Stimulated activated memory B cell treated with anti-CD40 and anti-IgM and Interleukin-4, amounts not matched to agents 10 μg/mL and 1 μg/mL and 100 μg/mL, for 72 hours (primary cell): ENCODE results near the gene CACNA1H.

Source experiments
- ATAC-seq: fragments of 150-1000 bp; cut with Tn5 transposase; 2 replicates; pipeline ENCODE4 v1.10.0; 2021
- H3K27ac Mint-ChIP-seq: one replicate; pipeline ENCODE4 v1.8.0; 2022; ENCODE audit warnings: mild to moderate bottlenecking, mixed read lengths
- H3K27me3 Mint-ChIP-seq: one replicate; pipeline ENCODE4 v1.8.0; 2022; ENCODE audit warnings: mixed read lengths
- H3K36me3 Mint-ChIP-seq: one replicate; pipeline ENCODE4 v1.8.0; 2022; ENCODE audit warnings: mixed read lengths
- H3K4me1 Mint-ChIP-seq: one replicate; pipeline ENCODE4 v1.8.0; 2022; ENCODE audit warnings: mixed read lengths
- H3K4me3 Mint-ChIP-seq: one replicate; pipeline ENCODE4 v1.8.0; 2022; ENCODE audit warnings: mild to moderate bottlenecking, moderate library complexity, mixed read lengths
- H3K9me3 Mint-ChIP-seq: one replicate; pipeline ENCODE4 v1.8.0; 2022; ENCODE audit warnings: mixed read lengths

Gene CACNA1H

DNA sequence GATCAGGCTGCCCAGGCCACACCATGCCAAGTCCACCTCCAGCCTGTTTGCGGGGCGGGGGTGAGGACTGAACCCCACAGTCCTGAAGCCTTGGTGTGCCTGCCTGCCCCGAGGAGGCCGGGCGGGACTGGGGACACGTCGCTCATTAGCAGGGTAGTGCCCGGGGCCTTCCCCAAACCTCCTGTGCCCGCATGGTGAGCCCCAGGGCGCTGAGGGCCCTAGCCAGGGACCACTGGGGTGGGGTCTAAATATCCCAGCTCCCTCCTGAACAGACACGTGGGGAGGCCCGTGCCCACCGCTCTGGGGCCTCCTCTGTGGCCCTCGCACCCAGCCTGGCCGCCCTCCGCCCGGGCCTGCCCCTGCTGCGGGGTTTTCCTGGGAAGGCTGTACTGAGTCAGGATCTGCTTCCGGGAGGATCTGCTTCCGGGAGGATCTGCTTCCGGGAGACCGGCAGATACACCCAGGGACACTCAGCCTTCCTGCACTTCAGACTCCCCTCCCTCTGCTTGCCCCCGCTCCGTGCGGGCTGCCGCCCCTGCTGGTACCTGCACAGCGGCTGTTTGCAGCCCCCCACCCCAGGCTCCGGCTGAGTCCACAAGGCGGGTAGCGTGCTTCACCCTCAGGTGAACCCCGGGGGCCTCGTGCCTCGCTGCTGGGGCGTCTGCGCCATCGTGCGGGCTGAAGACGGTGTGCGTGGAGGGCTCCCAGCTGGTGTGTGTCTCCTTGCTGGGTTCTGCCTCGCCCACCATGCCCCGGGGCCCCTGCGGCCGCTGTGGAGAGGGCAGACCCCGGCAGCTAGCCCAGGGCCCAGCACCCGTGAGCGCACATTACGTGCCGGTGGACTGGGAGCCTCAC is 23.6 kb upstream of the CACNA1H start:
- Mint-ChIP-seq H3K4me3 (no peak overlapping the region), H3K27ac (no peak overlapping the region), H3K9me3 (no peaks in the 10 kb centered on the region), H3K27me3 (peaks cover 34% of the 10 kb centered on the region), H3K4me1 (no peaks in the 10 kb centered on the region), H3K36me3 (no peaks in the 10 kb centered on the region)
- no peak for ATAC-seq

DNA sequence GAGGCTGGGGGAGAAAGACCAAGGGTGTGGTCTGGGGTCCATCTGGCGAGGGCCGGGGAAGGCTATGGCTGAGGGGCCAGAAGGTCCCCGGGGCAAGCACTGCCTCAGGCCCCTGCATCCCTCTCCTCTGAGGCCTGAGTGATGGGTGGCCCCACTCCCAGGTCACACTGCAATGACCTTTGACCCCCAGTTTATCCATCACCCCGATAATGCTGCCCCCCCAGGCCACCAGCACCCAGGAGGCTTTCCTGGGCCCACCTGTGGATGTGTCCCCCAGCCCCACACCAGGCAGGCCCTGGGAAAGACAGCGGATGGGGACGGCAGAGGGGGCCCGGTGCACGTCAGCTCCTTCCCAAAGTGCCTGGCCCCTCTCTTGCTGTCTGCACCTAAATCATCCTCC is 22.5 kb upstream of the CACNA1H start:
- no peaks in the 10 kb centered on the region for H3K36me3 Mint-ChIP-seq
- H3K9me3 Mint-ChIP-seq, result no peaks in the 10 kb centered on the region
- no peak for ATAC-seq
- H3K4me3 Mint-ChIP-seq, result no peak overlapping the region
- no peak overlapping the region for H3K27ac Mint-ChIP-seq
- H3K4me1 Mint-ChIP-seq, result no peaks in the 10 kb centered on the region
- peaks cover 34% of the 10 kb centered on the region for H3K27me3 Mint-ChIP-seq

GRCh38 chr16:1131378-1131994 is 21.4 kb upstream of the CACNA1H start:
- no peak overlapping the region for H3K4me3 Mint-ChIP-seq
- H3K36me3 Mint-ChIP-seq, result no peaks in the 10 kb centered on the region
- H3K27me3 Mint-ChIP-seq, result peaks cover 25% of the 10 kb centered on the region
- no peak overlapping the region for H3K27ac Mint-ChIP-seq
- no peaks in the 10 kb centered on the region for H3K4me1 Mint-ChIP-seq
- no peak for ATAC-seq
- H3K9me3 Mint-ChIP-seq, result no peaks in the 10 kb centered on the region

DNA sequence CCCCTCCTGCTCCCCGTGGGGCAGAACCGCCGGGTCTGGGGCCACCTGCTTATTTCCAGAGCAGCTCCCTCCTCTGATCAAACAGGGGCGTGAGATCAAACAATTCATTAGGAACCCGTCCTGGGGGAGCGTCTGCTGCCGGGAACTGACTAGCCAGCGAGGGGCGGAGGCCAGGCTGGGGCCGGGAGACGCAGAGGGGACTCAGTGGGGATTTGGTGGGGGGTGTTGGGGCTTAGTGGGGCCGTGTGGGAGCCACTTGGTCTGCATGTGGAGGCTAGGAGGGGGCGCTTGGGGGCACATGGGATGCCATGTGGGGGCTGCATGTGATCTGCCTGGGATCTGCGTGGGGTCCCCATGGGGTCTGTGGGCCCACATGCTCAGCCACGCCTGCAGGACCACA is 20.5 kb upstream of the CACNA1H start:
- peaks cover 25% of the 10 kb centered on the region for H3K27me3 Mint-ChIP-seq
- no peak for ATAC-seq
- H3K9me3 Mint-ChIP-seq, result no peaks in the 10 kb centered on the region
- no peak overlapping the region for H3K4me3 Mint-ChIP-seq
- H3K27ac Mint-ChIP-seq, result no peak overlapping the region
- H3K36me3 Mint-ChIP-seq, result no peaks in the 10 kb centered on the region
- H3K4me1 Mint-ChIP-seq, result no peaks in the 10 kb centered on the region

DNA sequence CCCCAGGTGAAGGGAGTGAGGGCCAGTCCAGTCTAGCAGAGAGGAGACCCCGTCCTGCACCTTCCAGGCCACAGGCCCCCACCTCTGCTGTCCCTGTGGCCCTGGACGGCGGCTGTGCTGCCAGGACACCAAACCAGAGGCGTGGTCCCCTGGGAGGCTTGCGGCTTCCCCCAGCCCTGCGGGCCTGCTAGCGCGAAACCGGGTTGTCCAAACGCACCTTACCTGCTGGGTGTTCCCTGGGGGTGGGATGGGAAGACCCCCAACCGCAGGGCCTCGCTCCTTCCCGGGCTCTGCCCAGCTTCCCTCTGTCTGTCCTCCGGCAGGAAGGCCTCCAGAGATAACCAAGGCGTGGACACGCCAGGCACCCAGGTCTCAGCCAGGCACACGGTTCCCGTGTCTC is 19.6 kb upstream of the CACNA1H start:
- H3K9me3 Mint-ChIP-seq, result peaks cover 2% of the 10 kb centered on the region
- H3K27ac Mint-ChIP-seq, result no peak overlapping the region
- H3K36me3 Mint-ChIP-seq, result no peaks in the 10 kb centered on the region
- no peak overlapping the region for H3K4me3 Mint-ChIP-seq
- H3K27me3 Mint-ChIP-seq, result peaks cover 25% of the 10 kb centered on the region
- no peak for ATAC-seq
- no peaks in the 10 kb centered on the region for H3K4me1 Mint-ChIP-seq

GRCh38 chr16:1133810-1134520 is 18.9 kb upstream of the CACNA1H start:
- Mint-ChIP-seq H3K27me3 (peaks cover 25% of the 10 kb centered on the region), H3K27ac (no peak overlapping the region), H3K4me3 (no peak overlapping the region), H3K4me1 (no peaks in the 10 kb centered on the region), H3K9me3 (peaks cover 5% of the 10 kb centered on the region), H3K36me3 (no peaks in the 10 kb centered on the region)
- ATAC-seq, result no peak

DNA sequence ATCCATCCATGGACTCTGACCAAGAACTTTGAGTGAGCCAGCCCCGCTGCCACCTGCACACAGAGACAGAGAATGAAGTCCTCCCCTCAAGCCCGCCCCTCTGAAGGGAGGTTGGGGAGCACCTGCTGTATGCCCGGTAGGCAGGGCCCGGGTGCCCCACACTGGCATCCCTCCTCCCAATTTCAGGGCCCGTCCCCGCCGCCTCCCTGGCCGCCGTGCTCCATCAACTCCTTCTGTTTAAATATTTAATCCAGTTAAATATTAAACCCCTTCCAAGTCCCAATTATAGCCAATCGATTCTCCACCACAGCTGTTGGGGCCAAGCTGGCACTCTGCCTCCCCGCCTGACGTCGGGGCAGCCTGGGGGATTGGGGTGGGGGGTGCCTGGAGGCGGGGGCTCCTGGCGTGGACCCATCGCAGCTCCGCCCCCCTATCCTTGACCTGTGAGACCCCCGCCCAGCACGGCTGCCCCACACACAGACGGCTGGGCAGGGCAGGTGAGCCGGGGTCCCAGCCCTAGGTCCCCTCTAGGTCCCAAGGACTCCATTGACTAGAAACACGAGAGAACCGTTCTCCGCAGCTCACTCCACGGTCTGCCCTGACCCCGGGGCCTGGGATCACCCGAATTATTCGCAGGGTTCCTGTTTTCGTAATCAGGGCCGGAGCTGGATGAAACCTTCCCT is 18.0 kb upstream of the CACNA1H start:
- H3K4me1 Mint-ChIP-seq, result no peaks in the 10 kb centered on the region
- peaks cover 6% of the 10 kb centered on the region for H3K9me3 Mint-ChIP-seq
- peaks cover 25% of the 10 kb centered on the region for H3K27me3 Mint-ChIP-seq
- H3K4me3 Mint-ChIP-seq, result no peak overlapping the region
- H3K36me3 Mint-ChIP-seq, result no peaks in the 10 kb centered on the region
- no peak overlapping the region for H3K27ac Mint-ChIP-seq
- ATAC-seq, result no peak

- no peaks in the 10 kb centered on the region for H3K4me1 Mint-ChIP-seq
- no peak overlapping the region for H3K27ac Mint-ChIP-seq
- H3K9me3 Mint-ChIP-seq, result peaks cover 6% of the 10 kb centered on the region
- no peaks in the 10 kb centered on the region for H3K36me3 Mint-ChIP-seq
- peaks cover 30% of the 10 kb centered on the region for H3K27me3 Mint-ChIP-seq
- no peak for ATAC-seq
- H3K4me3 Mint-ChIP-seq, result no peak overlapping the region
These were observed 17.5 kb upstream of the CACNA1H start for GRCh38 chr16:1135459-1135825.

- H3K4me3 Mint-ChIP-seq, result no peak overlapping the region
- ATAC-seq, result no peak
- H3K27ac Mint-ChIP-seq, result no peak overlapping the region
These were observed 15.3 kb upstream of the CACNA1H start for GRCh38 chr16:1137604-1138003.

GRCh38 chr16:1140582-1141162 is 12.2 kb upstream of the CACNA1H start:
- no peak for ATAC-seq
- H3K4me1 Mint-ChIP-seq, result no peaks in the 10 kb centered on the region
- H3K27ac Mint-ChIP-seq, result no peak overlapping the region
- no peaks in the 10 kb centered on the region for H3K36me3 Mint-ChIP-seq
- H3K9me3 Mint-ChIP-seq, result peaks cover 6% of the 10 kb centered on the region
- H3K4me3 Mint-ChIP-seq, result no peak overlapping the region
- H3K27me3 Mint-ChIP-seq, result peaks cover 37% of the 10 kb centered on the region

More at GRCh38 chr16:1137604-1138003, 15.3 kb upstream of the CACNA1H start:
- Mint-ChIP-seq H3K9me3 (peaks cover 6% of the 10 kb centered on the region), H3K4me1 (no peaks in the 10 kb centered on the region), H3K36me3 (no peaks in the 10 kb centered on the region), H3K27me3 (peaks cover 38% of the 10 kb centered on the region)

DNA sequence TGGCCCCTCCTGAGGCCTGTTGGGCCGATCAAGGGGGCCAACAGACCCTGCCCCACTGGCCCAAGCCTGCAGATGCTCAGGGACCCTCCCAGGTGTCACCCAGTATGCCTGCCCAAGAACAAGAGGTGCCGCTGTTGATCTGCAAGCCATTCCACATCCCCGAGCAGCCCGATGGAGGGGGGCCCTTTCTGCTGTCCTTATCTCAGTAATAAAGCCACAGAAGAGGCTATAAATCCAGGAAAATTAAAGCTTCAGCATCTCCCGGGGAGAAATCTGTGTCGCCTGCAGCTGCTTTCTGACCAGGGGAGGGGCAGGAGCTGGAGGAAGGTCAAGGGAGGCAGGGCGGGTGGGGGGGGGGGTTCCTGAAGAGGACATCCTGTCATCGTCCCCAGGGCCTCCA is 11.7 kb upstream of the CACNA1H start:
- no peak overlapping the region for H3K27ac Mint-ChIP-seq
- no peaks in the 10 kb centered on the region for H3K36me3 Mint-ChIP-seq
- H3K9me3 Mint-ChIP-seq, result peaks cover 6% of the 10 kb centered on the region
- no peak overlapping the region for H3K4me3 Mint-ChIP-seq
- no peaks in the 10 kb centered on the region for H3K4me1 Mint-ChIP-seq
- no peak for ATAC-seq
- H3K27me3 Mint-ChIP-seq, result peaks cover 37% of the 10 kb centered on the region

DNA sequence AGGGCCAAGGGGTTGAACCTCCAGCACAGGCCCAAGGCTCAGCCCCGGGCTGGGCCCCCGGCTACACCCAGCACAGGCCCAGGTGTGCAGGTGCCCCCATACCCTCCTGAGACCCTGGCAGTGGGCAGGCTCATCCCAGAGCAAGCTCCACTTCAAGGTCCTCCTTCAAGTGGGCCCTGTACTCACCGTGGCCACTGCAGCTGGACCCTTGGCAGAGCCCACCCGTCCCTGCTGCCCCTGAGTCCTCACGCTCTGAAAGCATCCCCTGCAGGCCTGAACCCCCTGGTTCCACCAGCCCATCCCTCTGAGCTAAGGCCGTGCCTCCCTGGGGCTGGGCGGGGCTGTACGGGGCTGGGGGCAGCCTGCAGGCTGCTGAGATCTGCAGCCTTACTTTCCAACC is 11.2 kb upstream of the CACNA1H start:
- no peaks in the 10 kb centered on the region for H3K4me1 Mint-ChIP-seq
- H3K4me3 Mint-ChIP-seq, result no peak overlapping the region
- ATAC-seq, result no peak
- peaks cover 37% of the 10 kb centered on the region for H3K27me3 Mint-ChIP-seq
- no peaks in the 10 kb centered on the region for H3K36me3 Mint-ChIP-seq
- H3K27ac Mint-ChIP-seq, result no peak overlapping the region
- peaks cover 6% of the 10 kb centered on the region for H3K9me3 Mint-ChIP-seq

GRCh38 chr16:1142911-1143310 is 10.0 kb upstream of the CACNA1H start:
- no peak for ATAC-seq
- Mint-ChIP-seq H3K36me3 (no peaks in the 10 kb centered on the region), H3K27me3 (peaks cover 37% of the 10 kb centered on the region), H3K4me1 (no peaks in the 10 kb centered on the region), H3K27ac (no peak overlapping the region), H3K9me3 (peaks cover 5% of the 10 kb centered on the region), H3K4me3 (no peak overlapping the region)

- H3K4me1 Mint-ChIP-seq, result no peaks in the 10 kb centered on the region
- H3K4me3 Mint-ChIP-seq, result no peak overlapping the region
- peaks cover 3% of the 10 kb centered on the region for H3K9me3 Mint-ChIP-seq
- no peaks in the 10 kb centered on the region for H3K36me3 Mint-ChIP-seq
- H3K27ac Mint-ChIP-seq, result no peak overlapping the region
- peaks cover 37% of the 10 kb centered on the region for H3K27me3 Mint-ChIP-seq
- ATAC-seq, result peak; percentile 42
These were observed 9.0 kb upstream of the CACNA1H start for GRCh38 chr16:1143761-1144450.
